Activated naive CD4-positive, alpha-beta T cell treated with anti-CD3 and anti-CD28 coated beads, Interleukin-2, amount 50 U/mL, for 72 hours (primary cell): ENCODE results near the gene RAI14. TPM values are rescaled to one million over a fixed set of nuclear protein-coding genes. Genes with fewer than 3 reads are reported as not detected.

Experiments
- ATAC-seq, 2 donors: fragments of 150-1000 bp; cut with Tn5 transposase; 2 replicates each; pipeline ENCODE4 v1.10.0; 2021; ENCODE audit warnings: mild to moderate bottlenecking in 2 of 2, moderate library complexity in 2 of 2
- DNase-seq, 2 donors: peaks; one replicate each; pipeline ENCODE4 v3.0.0; 2021 to 2022; ENCODE audit warnings: low spot score in 2 of 2
- H3K27ac Mint-ChIP-seq, 2 donors: one replicate each; pipeline ENCODE4 v1.8.0; 2022; ENCODE audit warnings: mild to moderate bottlenecking in 2 of 2, mixed read lengths in 2 of 2
- H3K36me3 Mint-ChIP-seq, 2 donors: one replicate each; pipeline ENCODE4 v1.8.0; 2022; ENCODE audit warnings: mixed read lengths in 2 of 2
- H3K9me3 Mint-ChIP-seq, 2 donors: one replicate each; pipeline ENCODE4 v1.8.0; 2022; ENCODE audit warnings: mixed read lengths in 2 of 2
- total RNA-seq, 2 donors: library from RNA; stranded (reverse); gene quantifications; one replicate each; pipeline ENCODE4 v1.2.3, GENCODE V29; 2022

RAI14 gene
- total RNA-seq, 2 donors from 2014 or later: 1.0 to 4.7 TPM

- H3K9me3 Mint-ChIP-seq: no peaks in the 10 kb centered on the region
- no peak for ATAC-seq
- no peak for DNase-seq
These were observed 198.5 kb downstream of the RAI14 start for GRCh38 chr5:34854459-34855174.

GRCh38 chr5:34857161-34857560 is 201.0 kb downstream of the RAI14 start:
- H3K36me3 Mint-ChIP-seq: peaks cover 0 to 4% of the 10 kb centered on the region in 2 donors
- H3K27ac Mint-ChIP-seq: no peak overlapping the region
- no peaks in the 10 kb centered on the region for H3K9me3 Mint-ChIP-seq
- DNase-seq: no peak
- ATAC-seq: no peak

More at GRCh38 chr5:34854459-34855174, 198.5 kb downstream of the RAI14 start:
- Mint-ChIP-seq H3K27ac (no peak overlapping the region), H3K36me3 (peaks cover 0 to 4% of the 10 kb centered on the region in 2 donors)

- Mint-ChIP-seq H3K9me3 (no peaks in the 10 kb centered on the region), H3K27ac (no peak overlapping the region), H3K36me3 (no peaks in the 10 kb centered on the region)
- DNase-seq (no peak), ATAC-seq (no peak)
These were observed 201.8 kb downstream of the RAI14 start for GRCh38 chr5:34857894-34858293.

GRCh38 chr5:34858790-34859189 is 202.7 kb downstream of the RAI14 start:
- H3K36me3 Mint-ChIP-seq: no peaks in the 10 kb centered on the region

GRCh38 chr5:34859253-34859652 is 203.1 kb downstream of the RAI14 start:
- ATAC-seq (no peak), DNase-seq (no peak)
- Mint-ChIP-seq H3K9me3 (no peaks in the 10 kb centered on the region), H3K27ac (no peak overlapping the region), H3K36me3 (no peaks in the 10 kb centered on the region)

More at GRCh38 chr5:34858790-34859189, 202.7 kb downstream of the RAI14 start:
- DNase-seq (no peak), ATAC-seq (no peak)
- Mint-ChIP-seq H3K27ac (no peak overlapping the region), H3K9me3 (no peaks in the 10 kb centered on the region)

GRCh38 chr5:34863946-34864345 is 207.8 kb downstream of the RAI14 start:
- ATAC-seq: no peak
- Mint-ChIP-seq H3K9me3 (no peaks in the 10 kb centered on the region), H3K27ac (no peak overlapping the region), H3K36me3 (no peaks in the 10 kb centered on the region)
- DNase-seq: no peak

- ATAC-seq: no peak
- H3K27ac Mint-ChIP-seq: no peak overlapping the region
- no peak for DNase-seq
- no peaks in the 10 kb centered on the region for H3K36me3 Mint-ChIP-seq
- H3K9me3 Mint-ChIP-seq: no peaks in the 10 kb centered on the region
These were observed 209.0 kb downstream of the RAI14 start for GRCh38 chr5:34865091-34865490.

GRCh38 chr5:34866989-34867471 is 210.9 kb downstream of the RAI14 start:
- DNase-seq (no peak), ATAC-seq (no peak)
- H3K36me3 Mint-ChIP-seq: no peaks in the 10 kb centered on the region
- no peaks in the 10 kb centered on the region for H3K9me3 Mint-ChIP-seq
- peak overlapping the region in 1 of 2 donors; percentile 41 for H3K27ac Mint-ChIP-seq

- DNase-seq: no peak
- Mint-ChIP-seq H3K27ac (no peak overlapping the region), H3K9me3 (no peaks in the 10 kb centered on the region), H3K36me3 (no peaks in the 10 kb centered on the region)
- ATAC-seq: no peak
These were observed 211.5 kb downstream of the RAI14 start for GRCh38 chr5:34867660-34868059.

GRCh38 chr5:34868791-34869190 is 212.7 kb downstream of the RAI14 start:
- Mint-ChIP-seq H3K36me3 (no peaks in the 10 kb centered on the region), H3K9me3 (no peaks in the 10 kb centered on the region), H3K27ac (no peak overlapping the region)
- no peak for DNase-seq
- ATAC-seq: no peak

- H3K36me3 Mint-ChIP-seq: no peaks in the 10 kb centered on the region
- ATAC-seq: no peak
- H3K27ac Mint-ChIP-seq: no peak overlapping the region
- no peaks in the 10 kb centered on the region for H3K9me3 Mint-ChIP-seq
- DNase-seq: no peak
These were observed 213.1 kb downstream of the RAI14 start for GRCh38 chr5:34869256-34869655.

- peaks cover 0 to under 1% of the 10 kb centered on the region in 2 donors for H3K9me3 Mint-ChIP-seq
- DNase-seq (no peak), ATAC-seq (no peak)
- peaks cover 0 to under 1% of the 10 kb centered on the region in 2 donors for H3K36me3 Mint-ChIP-seq
- no peak overlapping the region for H3K27ac Mint-ChIP-seq
These were observed 214.3 kb downstream of the RAI14 start for GRCh38 chr5:34870382-34870781.

- Mint-ChIP-seq H3K36me3 (peaks cover 0 to 7% of the 10 kb centered on the region in 2 donors), H3K9me3 (peaks cover 6 to 9% of the 10 kb centered on the region in 2 donors), H3K27ac (no peak overlapping the region)
- DNase-seq (no peak), ATAC-seq (no peak)
These were observed 220.1 kb downstream of the RAI14 start for GRCh38 chr5:34876275-34876674.

GRCh38 chr5:34881246-34881645 is 225.1 kb downstream of the RAI14 start:
- DNase-seq (no peak), ATAC-seq (no peak)
- H3K9me3 Mint-ChIP-seq: peaks cover 2 to 3% of the 10 kb centered on the region in 2 donors
- H3K27ac Mint-ChIP-seq: peak overlapping the region in 1 of 2 donors; percentile 27
- H3K36me3 Mint-ChIP-seq: no peaks in the 10 kb centered on the region

Other genes starting within 250 kb of the RAI14 start
- under 1 TPM; 0.25 to 0.32 TPM for gene TTC23L, start 182.8 kb downstream of the RAI14 start, total RNA-seq